Activated CD8-positive, alpha-beta T cell treated with anti-CD3 and anti-CD28 coated beads for 36 hours (primary cell): ENCODE measurements around the gene CXCR6. TPM values are rescaled to one million over a fixed set of nuclear protein-coding genes. Genes with fewer than 3 reads are reported as not detected.
A peak's percentile ranks its signal among the peaks of the same experiment; 100 is the strongest.

ENCODE experiments used
- ATAC-seq: fragments of 200-7000 bp; cut with Tn5 transposase; one replicate; pipeline ENCODE4 v1.10.0; 2021; ENCODE audit warnings: mild to moderate bottlenecking, moderate library complexity
- CTCF ChIA-PET: fragments of 350-600 bp; sonication (Branson Sonifier 250); formaldehyde crosslinking; loops from one replicate; lab custom pipeline; 2021; ENCODE audit warnings: antibody characterized with exemption; lab: Charles Lee
- POLR2A ChIA-PET: fragments of 350-600 bp; sonication (Branson Sonifier 250); formaldehyde crosslinking; loops from one replicate; lab custom pipeline; 2021; ENCODE audit warnings: antibody characterized with exemption; lab: Charles Lee
- DNase-seq: peaks from one replicate; pipeline ENCODE4 v3.0.0-alpha.2; 2020
- H3K27ac Mint-ChIP-seq: one replicate; pipeline ENCODE4 v1.8.0; 2021; ENCODE audit warnings: mild to moderate bottlenecking, mixed read lengths
- H3K27me3 Mint-ChIP-seq: one replicate; pipeline ENCODE4 v1.8.0; 2021; ENCODE audit warnings: mixed read lengths
- H3K36me3 Mint-ChIP-seq: one replicate; pipeline ENCODE4 v1.8.0; 2021; ENCODE audit warnings: low read depth, mixed read lengths
- H3K4me1 Mint-ChIP-seq: one replicate; pipeline ENCODE4 v1.8.0; 2021; ENCODE audit warnings: low read depth, mixed read lengths
- H3K4me3 Mint-ChIP-seq: one replicate; pipeline ENCODE4 v1.8.0; 2021; ENCODE audit warnings: mild to moderate bottlenecking, moderate library complexity, mixed read lengths
- H3K9me3 Mint-ChIP-seq: one replicate; pipeline ENCODE4 v1.8.0; 2021; ENCODE audit warnings: mixed read lengths
- CTCF ChIP-seq: fragments of 200-600 bp; IDR thresholded peaks from one replicate; pipeline ENCODE4 v1.8.0; 2022; ENCODE audit warnings: antibody characterized with exemption, mild to moderate bottlenecking
- intact Hi-C: fragments of 100-400 bp; cut with micrococcal nuclease; formaldehyde crosslinking; loops from one replicate; pipeline ENCODE4 v1.10.0; 2022
- total RNA-seq, 2 experiments: library from RNA; stranded (reverse); gene quantifications; one replicate each; pipeline ENCODE4 v1.2.3, GENCODE V29; 2021

Gene CXCR6
- total RNA-seq, 2 experiments from 2014 or later = 3.2 to 3.4 TPM

- Mint-ChIP-seq H3K4me1 (peaks cover 88% of the 10 kb centered on the region), H3K9me3 (peaks cover 2% of the 10 kb centered on the region), H3K27ac (peak overlapping the region; percentile 96), H3K27me3 (no peaks in the 10 kb centered on the region), H3K4me3 (peak overlapping the region; percentile 66), H3K36me3 (peaks cover 78% of the 10 kb centered on the region)
- ChIA-PET CTCF (interaction anchor here (0.9 to 6.6 kb wide), 6 partner anchors 12 to 103 kb away, joined by 3 to 43 read pairs (median 5); partner anchors contain the start of gene CXCR6), POLR2A (interaction anchor here (1.0 to 3.9 kb wide), 3 partner anchors 12 to 31 kb away, joined by 4 to 38 read pairs (median 5); no protein-coding TSS in a partner anchor)
- peak; percentile 17 for ATAC-seq
- intact Hi-C loops = loop anchor here (5.0 kb wide), 2 partner anchors 36 to 89 kb away; partner anchors contain the start of gene CXCR6
- peak; percentile 90 for DNase-seq
- TF ChIP-seq CTCF = no peak
Measured at GRCh38 chr3:45978006-45978761, 34.9 kb downstream of the CXCR6 start.

GRCh38 chr3:45979378-45979777 lies 36.1 kb downstream of the CXCR6 start:
- CTCF ChIA-PET = interaction anchor here (1.2 to 6.7 kb wide), 6 partner anchors 10 to 99 kb away, joined by 3 to 51 read pairs (median 11); no protein-coding TSS in a partner anchor
- TF ChIP-seq CTCF = no peak

GRCh38 chr3:45980229-45980813 lies 37.1 kb downstream of the CXCR6 start:
- Mint-ChIP-seq H3K36me3 (peaks cover 84% of the 10 kb centered on the region), H3K9me3 (peaks cover 2% of the 10 kb centered on the region), H3K27me3 (no peaks in the 10 kb centered on the region), H3K27ac (peak overlapping the region; percentile 78), H3K4me1 (peaks cover 84% of the 10 kb centered on the region), H3K4me3 (peak overlapping the region; percentile 66)
- peak; percentile 66 for DNase-seq
- intact Hi-C loops = loop anchor here (2.0 kb wide), 1 partner anchor 14 kb away; the partner anchor contains the start of gene FYCO1
- CTCF ChIA-PET = interaction anchor here (0.9 to 6.7 kb wide), 6 partner anchors 11 to 98 kb away, joined by 3 to 51 read pairs (median 11); no protein-coding TSS in a partner anchor
- TF ChIP-seq CTCF = no peak
- ATAC-seq = peak; percentile 57
- POLR2A ChIA-PET = interaction anchor here (0.9 to 6.1 kb wide), 9 partner anchors 9 to 646 kb away, joined by 3 to 61 read pairs (median 4); partner anchors contain the start of genes CXCR6 and FYCO1

More at GRCh38 chr3:45979378-45979777, 36.1 kb downstream of the CXCR6 start:
- Mint-ChIP-seq H3K27ac (peak overlapping the region; percentile 78), H3K9me3 (peaks cover 2% of the 10 kb centered on the region), H3K27me3 (no peaks in the 10 kb centered on the region), H3K36me3 (peaks cover 86% of the 10 kb centered on the region), H3K4me1 (peaks cover 87% of the 10 kb centered on the region), H3K4me3 (peak overlapping the region; percentile 66)
- ATAC-seq (no peak), DNase-seq (no peak)
- intact Hi-C loops = loop anchor here (5.0 kb wide), 2 partner anchors 37 to 88 kb away; partner anchors contain the start of gene CXCR6
- POLR2A ChIA-PET = interaction anchor here (0.6 to 6.1 kb wide), 7 partner anchors 10 to 36 kb away, joined by 3 to 61 read pairs (median 4); partner anchors contain the start of genes CXCR6 and FYCO1

- TF ChIP-seq CTCF = no peak
- peaks cover 80% of the 10 kb centered on the region for H3K36me3 Mint-ChIP-seq
- peak overlapping the region; percentile 88 for H3K27ac Mint-ChIP-seq
- H3K27me3 Mint-ChIP-seq = no peaks in the 10 kb centered on the region
- H3K4me1 Mint-ChIP-seq = peaks cover 79% of the 10 kb centered on the region
- intact Hi-C loops = loop anchor here (2.0 kb wide), 1 partner anchor 14 kb away; the partner anchor contains the start of gene FYCO1
- no peak overlapping the region for H3K4me3 Mint-ChIP-seq
- ATAC-seq (no peak), DNase-seq (no peak)
- POLR2A ChIA-PET = interaction anchor here (1.2 to 6.1 kb wide), 7 partner anchors 14 to 646 kb away, joined by 3 to 61 read pairs (median 4); partner anchors contain the start of gene FYCO1
- CTCF ChIA-PET = interaction anchor here (0.9 to 6.7 kb wide), 7 partner anchors 11 to 97 kb away, joined by 3 to 51 read pairs (median 9); partner anchors contain the start of gene FYCO1
- H3K9me3 Mint-ChIP-seq = peaks cover 2% of the 10 kb centered on the region
Measured at GRCh38 chr3:45980819-45981218, 37.6 kb downstream of the CXCR6 start.
